ENCODE measurements around the gene C4A. TPM values are rescaled to one million over a fixed set of nuclear protein-coding genes. Genes with fewer than 3 reads are reported as not detected.

C4A gene
- total and polyA plus RNA-seq, 4 donors: 47.5 to 107 (median 62.1) TPM

- H3K9me3 ChIP-seq (ENCODE audit: control insufficient read depth, insufficient read depth, low read length): no peaks in the 10 kb centered on the region
- DNase-seq (ENCODE audit: low read depth in 4 of 6, low spot score in 6 of 6): no peak
- H3K4me1 ChIP-seq (ENCODE audit: control insufficient read depth, insufficient read depth, low read length): peaks cover 18% of the 10 kb centered on the region
- H3K27me3 ChIP-seq (ENCODE audit: control insufficient read depth, insufficient read depth, low read length): no peaks in the 10 kb centered on the region
- peaks cover 63% of the 10 kb centered on the region for H3K36me3 ChIP-seq (ENCODE audit: control insufficient read depth, insufficient read depth, low read length)
- 100% methylated on average over 3 of the region's 3 CpGs for WGBS (ENCODE audit: insufficient coverage)
- H3K4me3 ChIP-seq (ENCODE audit: low read depth, low read length): no peak overlapping the region
- no peak overlapping the region for H3K27ac ChIP-seq (ENCODE audit: low read depth, low read length)
Measured at GRCh38 chr6:31956796-31957195, 25.1 kb upstream of the C4A start.

- H3K27me3 ChIP-seq (ENCODE audit: control insufficient read depth, insufficient read depth, low read length): no peaks in the 10 kb centered on the region
- 7% methylated on average over 11 of the region's 11 CpGs for WGBS (ENCODE audit: insufficient coverage)
- peaks cover 18% of the 10 kb centered on the region for H3K4me1 ChIP-seq (ENCODE audit: control insufficient read depth, insufficient read depth, low read length)
- H3K27ac ChIP-seq (ENCODE audit: low read depth, low read length): peak overlapping the region; percentile 85
- H3K9me3 ChIP-seq (ENCODE audit: control insufficient read depth, insufficient read depth, low read length): no peaks in the 10 kb centered on the region
- peaks cover 65% of the 10 kb centered on the region for H3K36me3 ChIP-seq (ENCODE audit: control insufficient read depth, insufficient read depth, low read length)
- no peak for DNase-seq (ENCODE audit: low read depth in 4 of 6, low spot score in 6 of 6)
- H3K4me3 ChIP-seq (ENCODE audit: low read depth, low read length): peak overlapping the region; percentile 93
Measured at GRCh38 chr6:31958412-31958740, 23.5 kb upstream of the C4A start.

- peak; percentile 90 to 99 (median 95) for DNase-seq (ENCODE audit: low read depth in 4 of 6, low spot score in 6 of 6)
- H3K27ac ChIP-seq (ENCODE audit: low read depth, low read length): peak within 1 kb of the TSS; percentile 85
- H3K27me3 ChIP-seq (ENCODE audit: control insufficient read depth, insufficient read depth, low read length): no peaks in the 10 kb centered on the region
- H3K36me3 ChIP-seq (ENCODE audit: control insufficient read depth, insufficient read depth, low read length): peaks cover 65% of the 10 kb centered on the region
- no peaks in the 10 kb centered on the region for H3K9me3 ChIP-seq (ENCODE audit: control insufficient read depth, insufficient read depth, low read length)
- H3K4me3 ChIP-seq (ENCODE audit: low read depth, low read length): peak within 1 kb of the TSS; percentile 93
- peaks cover 18% of the 10 kb centered on the region for H3K4me1 ChIP-seq (ENCODE audit: control insufficient read depth, insufficient read depth, low read length)
- 0% methylated on average over 55 of the region's 59 CpGs for WGBS (ENCODE audit: insufficient coverage)
Measured at GRCh38 chr6:31958741-31959739, 22.8 kb upstream of the C4A start, which contains the start of the genes NELFE and SKIC2. TSS of gene NELFE (minus strand) at chr6:31958971. CDS start at chr6:31958446, 525 bp downstream. TSS of gene SKIC2 (plus strand) at chr6:31959175. CDS start at chr6:31959193, 18 bp downstream.

- Histone ChIP-seq H3K4me3 (ENCODE audit: low read depth, low read length) (no peak overlapping the region), H3K27ac (ENCODE audit: low read depth, low read length) (no peak overlapping the region), H3K4me1 (ENCODE audit: control insufficient read depth, insufficient read depth, low read length) (peaks cover 18% of the 10 kb centered on the region), H3K9me3 (ENCODE audit: control insufficient read depth, insufficient read depth, low read length) (no peaks in the 10 kb centered on the region), H3K36me3 (ENCODE audit: control insufficient read depth, insufficient read depth, low read length) (peaks cover 66% of the 10 kb centered on the region), H3K27me3 (ENCODE audit: control insufficient read depth, insufficient read depth, low read length) (no peaks in the 10 kb centered on the region)
- no peak for DNase-seq (ENCODE audit: low read depth in 4 of 6, low spot score in 6 of 6)
- WGBS (ENCODE audit: insufficient coverage): 97% methylated on average over 12 of the region's 12 CpGs
Measured at GRCh38 chr6:31961616-31962015, 20.2 kb upstream of the C4A start.

GRCh38 chr6:31963921-31964320 is 17.9 kb upstream of the C4A start:
- H3K4me1 ChIP-seq (ENCODE audit: control insufficient read depth, insufficient read depth, low read length): peaks cover 12% of the 10 kb centered on the region
- no peak for DNase-seq (ENCODE audit: low read depth in 4 of 6, low spot score in 6 of 6)
- no peak overlapping the region for H3K4me3 ChIP-seq (ENCODE audit: low read depth, low read length)
- WGBS (ENCODE audit: insufficient coverage): 98% methylated on average over 17 of the region's 19 CpGs
- H3K36me3 ChIP-seq (ENCODE audit: control insufficient read depth, insufficient read depth, low read length): peaks cover 86% of the 10 kb centered on the region
- no peaks in the 10 kb centered on the region for H3K9me3 ChIP-seq (ENCODE audit: control insufficient read depth, insufficient read depth, low read length)
- no peak overlapping the region for H3K27ac ChIP-seq (ENCODE audit: low read depth, low read length)
- H3K27me3 ChIP-seq (ENCODE audit: control insufficient read depth, insufficient read depth, low read length): no peaks in the 10 kb centered on the region

- H3K4me1 ChIP-seq (ENCODE audit: control insufficient read depth, insufficient read depth, low read length): peaks cover 12% of the 10 kb centered on the region
- H3K4me3 ChIP-seq (ENCODE audit: low read depth, low read length): no peak overlapping the region
- H3K9me3 ChIP-seq (ENCODE audit: control insufficient read depth, insufficient read depth, low read length): no peaks in the 10 kb centered on the region
- WGBS (ENCODE audit: insufficient coverage): 93% methylated on average over 13 of the region's 13 CpGs
- DNase-seq (ENCODE audit: low read depth in 4 of 6, low spot score in 6 of 6): no peak
- H3K27me3 ChIP-seq (ENCODE audit: control insufficient read depth, insufficient read depth, low read length): no peaks in the 10 kb centered on the region
- H3K36me3 ChIP-seq (ENCODE audit: control insufficient read depth, insufficient read depth, low read length): peaks cover 95% of the 10 kb centered on the region
- no peak overlapping the region for H3K27ac ChIP-seq (ENCODE audit: low read depth, low read length)
Measured at GRCh38 chr6:31965700-31966099, 16.2 kb upstream of the C4A start.

- Histone ChIP-seq H3K9me3 (ENCODE audit: control insufficient read depth, insufficient read depth, low read length) (no peaks in the 10 kb centered on the region), H3K4me1 (ENCODE audit: control insufficient read depth, insufficient read depth, low read length) (peaks cover 20% of the 10 kb centered on the region), H3K36me3 (ENCODE audit: control insufficient read depth, insufficient read depth, low read length) (peaks cover 92% of the 10 kb centered on the region), H3K27ac (ENCODE audit: low read depth, low read length) (no peak overlapping the region), H3K27me3 (ENCODE audit: control insufficient read depth, insufficient read depth, low read length) (no peaks in the 10 kb centered on the region), H3K4me3 (ENCODE audit: low read depth, low read length) (no peak overlapping the region)
- 95% methylated on average over 7 of the region's 7 CpGs for WGBS (ENCODE audit: insufficient coverage)
- no peak for DNase-seq (ENCODE audit: low read depth in 4 of 6, low spot score in 6 of 6)
Measured at GRCh38 chr6:31966506-31966905, 15.4 kb upstream of the C4A start.

GRCh38 chr6:31966997-31967925 is 14.6 kb upstream of the C4A start:
- 90% methylated on average over 6 of the region's 10 CpGs for WGBS (ENCODE audit: insufficient coverage)
- Histone ChIP-seq H3K4me3 (ENCODE audit: low read depth, low read length) (no peak overlapping the region), H3K36me3 (ENCODE audit: control insufficient read depth, insufficient read depth, low read length) (peaks cover 84% of the 10 kb centered on the region), H3K27me3 (ENCODE audit: control insufficient read depth, insufficient read depth, low read length) (no peaks in the 10 kb centered on the region), H3K9me3 (ENCODE audit: control insufficient read depth, insufficient read depth, low read length) (no peaks in the 10 kb centered on the region), H3K4me1 (ENCODE audit: control insufficient read depth, insufficient read depth, low read length) (peaks cover 23% of the 10 kb centered on the region), H3K27ac (ENCODE audit: low read depth, low read length) (no peak overlapping the region)
- DNase-seq (ENCODE audit: low read depth in 4 of 6, low spot score in 6 of 6): no peak

- Histone ChIP-seq H3K27me3 (ENCODE audit: control insufficient read depth, insufficient read depth, low read length) (no peaks in the 10 kb centered on the region), H3K27ac (ENCODE audit: low read depth, low read length) (no peak overlapping the region), H3K4me1 (ENCODE audit: control insufficient read depth, insufficient read depth, low read length) (peaks cover 28% of the 10 kb centered on the region), H3K9me3 (ENCODE audit: control insufficient read depth, insufficient read depth, low read length) (no peaks in the 10 kb centered on the region), H3K36me3 (ENCODE audit: control insufficient read depth, insufficient read depth, low read length) (peaks cover 78% of the 10 kb centered on the region), H3K4me3 (ENCODE audit: low read depth, low read length) (no peak overlapping the region)
- no peak for DNase-seq (ENCODE audit: low read depth in 4 of 6, low spot score in 6 of 6)
- 95% methylated on average over 3 of the region's 3 CpGs for WGBS (ENCODE audit: insufficient coverage)
Measured at GRCh38 chr6:31967926-31968320, 13.9 kb upstream of the C4A start.

Data from spinal cord (tissue), 10 donors.